IPS DF 6.9 (cell line): Measurements from ENCODE around the gene CDCA4.

ENCODE experiments used
- DNase-seq: peaks from one replicate; pipeline ENCODE4 v3.0.0-alpha.2; 2013; ENCODE audit warnings: low read depth, low spot score
- H3K27ac ChIP-seq: one replicate; pipeline ENCODE4 v1.5.1; 2013; ENCODE audit warnings: low read length, control low read depth
- H3K27me3 ChIP-seq: 2 replicates; pipeline ENCODE4 v1.6.1; 2013; ENCODE audit warnings: mild to moderate bottlenecking, low read length; ENCODE audit not compliant: control insufficient read depth, insufficient read depth
- H3K36me3 ChIP-seq: 2 replicates; pipeline ENCODE4 v1.6.1; 2013; ENCODE audit warnings: low read length; ENCODE audit not compliant: control insufficient read depth, insufficient read depth
- H3K4me1 ChIP-seq: 2 replicates; pipeline ENCODE4 v1.6.1; 2013; ENCODE audit warnings: low read length; ENCODE audit not compliant: control insufficient read depth, insufficient read depth
- H3K4me3 ChIP-seq: 2 replicates; pipeline ENCODE4 v1.5.1; 2013; ENCODE audit warnings: mild to moderate bottlenecking, low read length
- H3K9me3 ChIP-seq: 2 replicates; pipeline ENCODE4 v1.6.1; 2013; ENCODE audit warnings: low read length, inconsistent platforms; ENCODE audit not compliant: control insufficient read depth, insufficient read depth
- WGBS: extraction: QIAGEN DNeasy Blood & Tissue Kit; methylation state at CpG from one replicate; pipeline ENCODE4 v1.1.7; 2013; ENCODE audit warnings: mixed read lengths, missing lambda C conversion rate; ENCODE audit not compliant: insufficient read length, insufficient coverage; 5-methylcytosine and 5-hydroxymethylcytosine counted together

Gene CDCA4

GRCh38 chr14:104973385-104974145, 47.3 kb downstream of the CDCA4 start:
- no peaks in the 10 kb centered on the region for H3K9me3 ChIP-seq
- no CpG with 5 or more reads among the region's 23 CpGs for WGBS
- no peaks in the 10 kb centered on the region for H3K36me3 ChIP-seq
- peaks cover 8% of the 10 kb centered on the region; the same call in 1 of the 2 replicates for H3K27me3 ChIP-seq
- H3K4me3 ChIP-seq, result no peak overlapping the region
- no peak for DNase-seq
- H3K4me1 ChIP-seq, result peaks cover 4% of the 10 kb centered on the region
- no peak overlapping the region for H3K27ac ChIP-seq

DNA sequence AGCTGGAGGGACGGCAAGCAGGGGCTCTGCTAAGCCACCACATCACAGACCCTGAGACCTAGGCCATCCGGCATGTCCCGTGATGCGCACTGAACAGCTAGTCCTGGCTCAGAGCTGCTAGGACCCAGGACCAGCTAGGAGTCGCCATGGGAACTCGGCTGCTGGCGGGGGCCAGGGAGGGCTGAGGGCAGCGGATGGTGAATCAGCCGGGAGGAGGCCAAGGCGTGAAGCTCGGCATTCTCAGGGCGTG, 47.8 kb downstream of the CDCA4 start:
- Histone ChIP-seq H3K4me1 (peaks cover 6% of the 10 kb centered on the region), H3K27me3 (peaks cover 8% of the 10 kb centered on the region; the same call in 1 of the 2 replicates), H3K4me3 (no peak overlapping the region), H3K36me3 (no peaks in the 10 kb centered on the region), H3K27ac (no peak overlapping the region), H3K9me3 (no peaks in the 10 kb centered on the region)
- no CpG with 5 or more reads among the region's 12 CpGs for WGBS
- no peak for DNase-seq

DNA sequence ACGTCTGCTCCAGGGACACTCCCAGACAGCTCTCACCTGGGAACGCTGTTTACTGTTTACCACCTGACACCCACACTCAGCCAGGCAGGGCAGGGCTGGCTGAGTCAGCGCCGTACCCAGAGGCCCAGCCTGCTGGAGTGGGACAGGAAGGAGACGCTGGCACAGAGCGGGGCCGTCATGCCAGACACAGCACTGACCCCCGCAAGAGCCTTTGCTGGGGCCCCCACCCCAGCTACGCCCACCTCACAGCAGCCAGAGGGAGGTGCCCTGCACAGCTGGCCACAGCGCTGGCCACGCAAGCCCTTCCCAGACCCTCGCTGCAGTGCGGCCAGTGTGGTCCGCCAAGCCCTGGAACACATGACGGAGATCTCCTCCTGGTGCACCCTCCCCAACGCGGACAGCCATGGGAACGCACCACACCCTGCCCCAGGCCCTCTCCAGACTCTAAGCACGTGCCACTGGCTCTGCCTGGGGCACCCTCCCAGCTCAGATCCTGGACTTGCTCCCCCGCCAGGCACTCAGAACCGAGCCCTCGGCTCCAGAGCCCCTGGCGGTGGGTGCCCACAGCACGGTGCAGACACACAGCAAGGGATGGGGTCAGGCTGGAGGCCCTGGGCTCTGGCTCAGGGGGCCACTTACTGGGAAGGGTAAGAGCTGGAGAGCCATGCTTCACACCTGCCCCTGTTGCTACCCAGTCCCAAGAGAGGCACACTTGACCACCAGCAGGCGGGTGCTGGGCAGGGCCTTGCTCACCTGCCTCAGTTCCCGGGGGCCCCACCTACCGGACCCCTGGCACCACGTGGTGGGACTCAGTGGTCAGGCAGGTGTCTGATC, 48.4 kb downstream of the CDCA4 start:
- H3K9me3 ChIP-seq, result no peaks in the 10 kb centered on the region
- no peak overlapping the region for H3K27ac ChIP-seq
- H3K4me3 ChIP-seq, result no peak overlapping the region
- H3K4me1 ChIP-seq, result peaks cover 7% of the 10 kb centered on the region
- H3K27me3 ChIP-seq, result peaks cover 6% of the 10 kb centered on the region; the same call in 1 of the 2 replicates
- no CpG with 5 or more reads among the region's 28 CpGs for WGBS
- H3K36me3 ChIP-seq, result no peaks in the 10 kb centered on the region
- DNase-seq, result no peak

DNA sequence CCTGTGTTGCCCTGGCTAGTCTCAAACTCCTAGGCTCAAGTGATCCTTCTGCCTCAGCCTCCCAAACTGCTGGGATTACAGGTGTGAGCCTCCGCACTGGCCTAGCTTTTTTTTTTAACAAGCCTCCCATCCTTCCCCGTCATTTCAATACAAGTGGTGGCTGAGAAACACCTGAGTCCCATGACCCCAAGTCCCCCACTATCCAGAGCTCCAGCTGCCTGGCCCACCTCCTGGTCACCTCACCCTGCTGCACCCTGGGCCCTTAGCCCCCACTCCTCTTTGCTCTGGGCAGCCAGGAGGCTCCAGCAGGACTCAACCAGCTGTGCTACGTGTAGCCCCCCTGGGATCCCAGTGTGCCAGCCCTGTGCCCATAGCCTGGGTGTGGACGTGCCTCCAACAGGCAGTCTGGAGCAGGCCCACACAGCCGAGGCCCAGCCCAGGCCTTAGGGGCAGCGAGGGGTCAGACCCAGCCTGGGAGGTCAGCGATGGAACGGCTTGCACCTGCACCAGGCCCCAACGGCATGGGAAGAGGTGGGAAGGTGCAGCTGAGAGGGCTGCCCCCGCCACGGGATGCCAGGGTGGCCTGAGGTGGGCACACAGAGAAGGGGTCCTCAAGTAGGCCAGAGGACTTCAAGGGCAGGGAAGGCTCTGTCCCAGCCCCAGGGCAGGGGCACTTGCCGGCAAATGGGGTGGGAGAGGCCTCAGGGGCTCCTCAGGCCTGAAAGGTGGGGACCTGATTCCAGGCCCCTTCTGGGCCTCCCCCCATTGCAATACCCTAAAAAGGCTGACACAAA, 49.2 kb downstream of the CDCA4 start:
- Histone ChIP-seq H3K27ac (no peak overlapping the region), H3K4me3 (no peak overlapping the region), H3K27me3 (peaks cover 2% of the 10 kb centered on the region; the same call in 1 of the 2 replicates), H3K36me3 (no peaks in the 10 kb centered on the region), H3K4me1 (peaks cover 13% of the 10 kb centered on the region), H3K9me3 (no peaks in the 10 kb centered on the region)
- no peak for DNase-seq
- no CpG with 5 or more reads among the region's 12 CpGs for WGBS

- H3K27me3 ChIP-seq, result no peaks in the 10 kb centered on the region
- no peak for DNase-seq
- no peaks in the 10 kb centered on the region for H3K9me3 ChIP-seq
- WGBS, result no CpG with 5 or more reads among the region's 19 CpGs
- H3K27ac ChIP-seq, result no peak overlapping the region
- H3K4me3 ChIP-seq, result no peak overlapping the region
- no peaks in the 10 kb centered on the region for H3K36me3 ChIP-seq
- H3K4me1 ChIP-seq, result peaks cover 13% of the 10 kb centered on the region
These were observed 50.4 kb downstream of the CDCA4 start for GRCh38 chr14:104970231-104971068.

GRCh38 chr14:104969741-104970230, 51.1 kb downstream of the CDCA4 start:
- Histone ChIP-seq H3K36me3 (no peaks in the 10 kb centered on the region), H3K4me3 (no peak overlapping the region), H3K9me3 (no peaks in the 10 kb centered on the region), H3K27ac (no peak overlapping the region), H3K27me3 (no peaks in the 10 kb centered on the region), H3K4me1 (peaks cover 13% of the 10 kb centered on the region)
- no peak for DNase-seq
- WGBS, result no CpG with 5 or more reads among the region's 10 CpGs

- no CpG with 5 or more reads among the region's 21 CpGs for WGBS
- Histone ChIP-seq H3K9me3 (no peaks in the 10 kb centered on the region), H3K27me3 (no peaks in the 10 kb centered on the region), H3K4me1 (peaks cover 13% of the 10 kb centered on the region), H3K4me3 (no peak overlapping the region), H3K27ac (no peak overlapping the region), H3K36me3 (no peaks in the 10 kb centered on the region)
- DNase-seq, result no peak
These were observed 52.1 kb downstream of the CDCA4 start for GRCh38 chr14:104968541-104969401.

- H3K27ac ChIP-seq, result no peak overlapping the region
- no CpG with 5 or more reads among the region's 12 CpGs for WGBS
- no peaks in the 10 kb centered on the region for H3K36me3 ChIP-seq
- H3K4me1 ChIP-seq, result peaks cover 13% of the 10 kb centered on the region
- DNase-seq, result no peak
- H3K4me3 ChIP-seq, result peak overlapping the region; percentile 16; the same call in 1 of the 2 replicates
- no peaks in the 10 kb centered on the region for H3K9me3 ChIP-seq
- H3K27me3 ChIP-seq, result no peaks in the 10 kb centered on the region
These were observed 52.7 kb downstream of the CDCA4 start for GRCh38 chr14:104968153-104968527.

- Histone ChIP-seq H3K36me3 (no peaks in the 10 kb centered on the region), H3K27ac (no peak overlapping the region), H3K27me3 (no peaks in the 10 kb centered on the region), H3K4me3 (peak overlapping the region; percentile 16; the same call in 1 of the 2 replicates), H3K9me3 (no peaks in the 10 kb centered on the region), H3K4me1 (peaks cover 13% of the 10 kb centered on the region)
- no CpG with 5 or more reads among the region's 36 CpGs for WGBS
- no peak for DNase-seq
These were observed 53.3 kb downstream of the CDCA4 start for GRCh38 chr14:104967386-104968152.
